Activated T-cell treated with anti-CD3 and anti-CD28 coated beads, Interleukin-2, amount 50 U/mL, for 72 hours (primary cell): ENCODE measurements around the gene SLC44A3. TPM values are rescaled to one million over a fixed set of nuclear protein-coding genes. Genes with fewer than 3 reads are reported as not detected.

Experiments
- ATAC-seq, 2 donors: fragments of 150-1000 bp; cut with Tn5 transposase; replicated peaks in 1 of 2; 2 replicates each; pipeline ENCODE4 v1.10.0; 2021; ENCODE audit warnings: moderate library complexity in 2 of 2, mild to moderate bottlenecking in 1 of 2
- DNase-seq, 2 donors: peaks; one replicate each; pipeline ENCODE4 v3.0.0; 2021 to 2022; ENCODE audit warnings: mixed read lengths in 1 of 2
- H3K27ac Mint-ChIP-seq: one replicate; pipeline ENCODE4 v1.8.0; 2022; ENCODE audit warnings: mild to moderate bottlenecking, moderate library complexity, mixed read lengths
- H3K27me3 Mint-ChIP-seq: one replicate; pipeline ENCODE4 v1.8.0; 2022; ENCODE audit warnings: low read depth, mixed read lengths
- H3K36me3 Mint-ChIP-seq, 2 donors: one replicate each; pipeline ENCODE4 v1.8.0; 2022; ENCODE audit warnings: mixed read lengths in 2 of 2, mild to moderate bottlenecking in 1 of 2; ENCODE audit not compliant: insufficient read depth in 2 of 2
- H3K4me1 Mint-ChIP-seq: one replicate; pipeline ENCODE4 v1.8.0; 2022; ENCODE audit warnings: low read depth, mixed read lengths
- H3K4me3 Mint-ChIP-seq, 2 donors: one replicate each; pipeline ENCODE4 v1.8.0; 2022; ENCODE audit warnings: mild to moderate bottlenecking in 2 of 2, mixed read lengths in 2 of 2, moderate library complexity in 2 of 2
- H3K9me3 Mint-ChIP-seq, 2 donors: one replicate each; pipeline ENCODE4 v1.8.0; 2022; ENCODE audit warnings: mixed read lengths in 2 of 2
- total RNA-seq, 2 donors: library from RNA; stranded (reverse); gene quantifications; one replicate each; pipeline ENCODE4 v1.2.3, GENCODE V29; 2022

The SLC44A3 gene
- total RNA-seq, 2 donors from 2014 or later = not detected

DNA sequence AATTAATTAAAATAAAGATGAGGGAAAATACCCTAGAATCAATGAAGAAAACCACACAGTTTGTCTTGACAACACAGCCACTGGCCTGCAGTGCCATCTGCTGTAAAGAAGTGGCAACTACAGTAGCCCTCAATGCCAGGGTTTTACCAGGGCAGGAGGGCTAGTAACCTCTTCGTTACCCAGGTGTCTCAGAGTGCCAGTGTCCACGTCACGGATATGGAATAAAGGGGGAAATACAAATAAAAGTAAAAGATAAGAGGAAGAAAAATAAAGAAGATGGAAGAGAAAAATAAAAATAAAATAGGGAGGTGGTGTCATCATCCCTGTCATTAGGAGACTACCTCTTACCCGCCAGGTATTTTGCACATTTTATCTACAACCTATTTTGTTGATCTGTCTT lies 14.2 kb upstream of the SLC44A3 start:
- peak; percentile 58 for ATAC-seq
- peaks cover 7% of the 10 kb centered on the region for H3K4me1 Mint-ChIP-seq

DNA sequence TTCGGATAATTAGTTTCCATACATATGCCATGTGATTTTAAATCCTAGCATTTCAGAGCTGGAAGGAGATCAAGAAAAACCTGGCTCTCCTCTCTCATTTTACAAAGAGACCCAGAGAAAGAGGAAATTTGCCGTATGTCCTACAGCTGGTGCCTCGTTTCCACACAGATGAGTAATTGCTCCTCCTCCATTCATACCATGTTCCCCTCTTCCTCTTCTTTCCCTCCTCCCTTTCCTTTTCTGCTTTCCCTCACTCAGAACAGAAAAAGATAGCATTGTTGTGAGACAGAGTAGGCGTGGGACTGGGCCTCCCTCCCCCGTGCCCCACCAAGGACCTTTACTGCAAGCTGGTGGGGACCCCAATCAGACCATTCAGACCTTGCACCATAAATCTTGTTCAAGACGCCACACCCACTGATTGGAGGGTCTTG lies 13.7 kb upstream of the SLC44A3 start:
- ATAC-seq = no peak
- peaks cover 7% of the 10 kb centered on the region for H3K27me3 Mint-ChIP-seq
- H3K9me3 Mint-ChIP-seq = no peaks in the 10 kb centered on the region
- peaks cover 6% of the 10 kb centered on the region for H3K4me1 Mint-ChIP-seq
- no peaks in the 10 kb centered on the region for H3K36me3 Mint-ChIP-seq
- no peak overlapping the region for H3K4me3 Mint-ChIP-seq
- DNase-seq = no peak
- H3K27ac Mint-ChIP-seq = no peak overlapping the region

More for the DNA sequence above, 14.2 kb upstream of the SLC44A3 start:
- DNase-seq = peak; percentile 44 to 45
- Mint-ChIP-seq H3K36me3 (no peaks in the 10 kb centered on the region), H3K27ac (no peak overlapping the region), H3K27me3 (peaks cover 7% of the 10 kb centered on the region), H3K4me3 (no peak overlapping the region), H3K9me3 (no peaks in the 10 kb centered on the region)

DNA sequence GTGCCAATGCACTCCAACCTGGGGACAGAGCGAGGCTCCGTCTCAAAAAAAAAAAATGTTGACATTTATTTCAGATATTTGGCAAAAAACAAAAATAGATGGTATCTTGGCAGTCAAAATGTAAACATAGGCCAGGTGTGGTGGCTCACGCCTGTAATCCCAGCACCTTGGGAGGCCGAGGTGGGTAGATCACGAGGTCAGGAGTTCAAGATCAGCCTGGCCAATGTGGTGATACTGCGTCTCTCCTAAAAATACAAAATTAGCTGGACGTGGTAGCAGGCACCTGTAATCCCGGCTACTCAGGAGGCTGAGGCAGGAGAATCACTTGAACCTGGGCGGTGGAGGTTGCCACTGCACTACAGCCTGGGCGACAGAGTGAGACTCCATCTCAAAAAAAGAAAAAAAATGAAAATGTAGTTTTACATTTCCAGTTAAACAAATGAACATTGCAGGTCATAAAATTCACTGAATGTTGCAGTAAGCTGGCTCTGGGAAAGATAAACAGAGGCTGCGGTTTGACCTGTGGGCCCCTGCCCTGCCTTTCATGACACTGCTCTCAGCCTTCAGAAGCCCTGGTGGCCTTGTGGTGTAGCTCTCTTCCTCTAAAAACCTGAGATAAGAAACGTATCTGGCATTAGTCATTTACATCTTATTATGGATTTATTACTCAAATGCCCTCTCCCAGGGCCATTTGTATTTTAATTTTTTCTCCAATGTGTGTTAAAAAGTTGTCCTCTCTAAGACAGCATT lies 12.2 kb upstream of the SLC44A3 start:
- H3K36me3 Mint-ChIP-seq = peaks cover 2 to 5% of the 10 kb centered on the region in 2 donors
- H3K27me3 Mint-ChIP-seq = peaks cover 16% of the 10 kb centered on the region
- DNase-seq (no peak), ATAC-seq (no peak)
- no peak overlapping the region for H3K4me3 Mint-ChIP-seq
- H3K9me3 Mint-ChIP-seq = peaks cover 1 to 5% of the 10 kb centered on the region in 2 donors
- H3K4me1 Mint-ChIP-seq = no peaks in the 10 kb centered on the region
- no peak overlapping the region for H3K27ac Mint-ChIP-seq

DNA sequence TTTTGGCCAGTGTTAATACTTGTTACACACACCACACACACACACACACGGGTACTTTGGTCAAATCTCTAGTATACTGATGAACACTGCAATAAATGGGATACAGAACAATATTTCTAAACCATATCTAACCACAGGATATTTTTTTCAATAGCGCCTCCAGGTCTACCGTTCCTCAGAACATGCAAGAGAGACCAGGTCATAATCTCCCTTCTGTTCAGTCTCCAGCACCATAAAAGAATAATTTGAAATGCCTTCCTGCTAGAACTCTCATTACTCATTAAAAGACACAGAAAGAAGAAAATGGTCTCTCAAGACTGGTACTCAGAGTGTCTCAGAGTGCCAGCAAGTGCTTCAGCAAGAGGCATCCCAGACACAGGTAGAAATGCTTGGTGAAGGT lies 11.5 kb upstream of the SLC44A3 start:
- DNase-seq (no peak), ATAC-seq (no peak)
- no peaks in the 10 kb centered on the region for H3K4me1 Mint-ChIP-seq
- H3K36me3 Mint-ChIP-seq = peaks cover 2 to 5% of the 10 kb centered on the region in 2 donors
- H3K27ac Mint-ChIP-seq = no peak overlapping the region
- H3K27me3 Mint-ChIP-seq = peaks cover 17% of the 10 kb centered on the region
- H3K4me3 Mint-ChIP-seq = no peak overlapping the region
- H3K9me3 Mint-ChIP-seq = peaks cover 3 to 5% of the 10 kb centered on the region in 2 donors

DNA sequence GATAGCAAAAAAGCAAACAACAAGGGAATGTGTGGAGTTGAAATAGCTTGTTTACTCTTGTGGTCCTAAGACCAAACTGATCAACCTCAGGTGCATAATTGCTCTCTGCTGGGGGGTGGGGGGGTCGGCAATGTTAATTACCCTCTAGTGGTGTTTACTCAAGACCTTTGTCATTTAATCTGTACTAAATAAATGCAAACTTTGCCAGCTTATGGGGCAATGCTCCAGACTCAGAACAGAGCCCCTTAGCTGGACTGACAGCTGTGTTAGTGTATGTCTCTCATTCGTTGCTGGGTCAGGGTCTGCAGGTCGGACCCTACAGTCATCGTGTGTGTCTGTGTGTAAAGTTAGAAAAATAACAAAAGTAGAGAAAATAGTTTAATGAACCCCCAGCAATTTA lies 7.2 kb upstream of the SLC44A3 start:
- peaks cover 2 to 5% of the 10 kb centered on the region in 2 donors for H3K36me3 Mint-ChIP-seq
- ATAC-seq (no peak), DNase-seq (no peak)
- no peaks in the 10 kb centered on the region for H3K4me1 Mint-ChIP-seq
- no peak overlapping the region for H3K4me3 Mint-ChIP-seq
- no peak overlapping the region for H3K27ac Mint-ChIP-seq
- peaks cover 3 to 8% of the 10 kb centered on the region in 2 donors for H3K9me3 Mint-ChIP-seq
- peaks cover 40% of the 10 kb centered on the region for H3K27me3 Mint-ChIP-seq

DNA sequence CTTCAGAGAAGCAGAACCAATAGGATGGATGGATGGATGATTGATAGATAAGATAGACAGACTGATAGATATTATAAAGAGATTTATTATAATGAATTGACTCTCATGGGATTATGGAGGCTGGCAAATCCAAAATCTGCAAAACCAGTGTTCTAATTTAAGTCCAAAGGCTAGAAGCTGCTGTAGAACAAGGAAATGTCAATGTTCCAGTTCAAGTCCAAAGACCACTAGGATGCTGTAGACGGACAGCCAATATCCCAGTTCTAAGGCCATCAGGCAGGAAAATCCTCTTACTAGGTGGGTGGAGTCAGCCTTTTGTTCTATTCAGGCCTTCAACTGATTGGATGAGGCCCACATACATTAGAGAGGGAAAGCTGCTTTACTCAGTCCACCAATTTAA lies 4.1 kb upstream of the SLC44A3 start:
- H3K27me3 Mint-ChIP-seq = peaks cover 50% of the 10 kb centered on the region
- H3K4me3 Mint-ChIP-seq = no peak overlapping the region
- ATAC-seq = no peak
- no peak for DNase-seq
- peaks cover 2 to 7% of the 10 kb centered on the region in 2 donors for H3K36me3 Mint-ChIP-seq
- H3K9me3 Mint-ChIP-seq = peaks cover 3 to 8% of the 10 kb centered on the region in 2 donors
- H3K4me1 Mint-ChIP-seq = no peaks in the 10 kb centered on the region
- no peak overlapping the region for H3K27ac Mint-ChIP-seq

DNA sequence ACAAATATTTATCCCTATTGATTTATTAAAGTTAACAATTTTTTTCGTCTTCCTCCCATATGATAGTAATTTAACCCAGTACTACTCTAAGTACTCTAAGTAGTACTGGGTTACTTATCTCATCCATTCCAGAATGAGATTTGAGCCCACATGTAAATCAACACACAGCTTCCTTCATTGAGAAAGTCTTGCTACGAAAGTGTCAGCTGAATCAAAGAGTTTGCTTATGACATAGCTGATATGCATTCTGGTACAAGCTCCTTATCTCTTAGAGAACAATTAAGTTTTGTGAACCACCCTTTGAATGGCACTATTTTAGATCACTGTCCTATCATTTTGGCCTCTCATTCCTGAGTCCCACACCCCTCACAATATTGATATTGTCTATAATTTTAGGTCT lies 2.4 kb upstream of the SLC44A3 start:
- peaks cover 0 to 2% of the 10 kb centered on the region in 2 donors for H3K36me3 Mint-ChIP-seq
- H3K4me3 Mint-ChIP-seq = no peak overlapping the region
- H3K9me3 Mint-ChIP-seq = peaks cover 1 to 2% of the 10 kb centered on the region in 2 donors
- DNase-seq (no peak), ATAC-seq (no peak)
- peaks cover 58% of the 10 kb centered on the region for H3K27me3 Mint-ChIP-seq
- no peaks in the 10 kb centered on the region for H3K4me1 Mint-ChIP-seq
- H3K27ac Mint-ChIP-seq = no peak overlapping the region

DNA sequence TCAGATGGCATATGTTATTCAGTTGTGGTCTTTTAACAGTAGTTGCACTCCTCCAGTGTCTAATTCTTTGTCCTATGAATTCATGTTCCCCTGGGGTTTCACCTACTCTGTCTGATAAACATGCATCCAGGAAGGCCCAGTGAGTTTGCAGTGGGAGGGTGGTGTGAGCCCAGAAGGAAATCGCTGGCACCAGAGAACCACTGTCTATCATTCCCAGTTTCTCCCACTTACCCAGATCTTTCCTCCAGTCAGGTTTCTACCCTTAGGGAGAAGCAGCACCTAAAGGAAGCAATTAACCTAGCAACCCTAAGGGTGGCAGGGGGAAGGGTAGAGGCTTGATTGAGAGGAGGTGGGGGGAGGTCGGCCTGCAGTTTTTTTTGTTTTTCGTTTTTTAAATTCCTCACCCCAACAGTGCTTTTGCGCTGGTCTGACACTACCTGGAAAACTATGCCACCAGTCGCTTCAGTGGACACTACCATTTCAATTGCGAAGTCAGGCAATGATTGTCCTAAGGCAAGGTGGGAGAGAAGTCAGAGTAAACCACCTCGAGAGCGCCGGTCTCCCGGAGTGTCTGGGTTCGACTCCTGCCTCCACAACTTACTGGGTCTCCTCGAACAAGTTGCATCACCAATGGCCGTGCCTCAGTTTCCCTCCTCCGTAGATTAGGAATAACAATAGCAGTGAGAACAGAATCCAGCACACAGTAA lies 766 bp upstream of the SLC44A3 start:
- Mint-ChIP-seq H3K9me3 (peaks cover 0 to 2% of the 10 kb centered on the region in 2 donors), H3K4me1 (no peaks in the 10 kb centered on the region), H3K27ac (no peak overlapping the region), H3K36me3 (peaks cover 0 to 2% of the 10 kb centered on the region in 2 donors), H3K27me3 (peaks cover 63% of the 10 kb centered on the region), H3K4me3 (peak overlapping the region; percentile 69 to 80)
- ATAC-seq = no peak
- DNase-seq = no peak

DNA sequence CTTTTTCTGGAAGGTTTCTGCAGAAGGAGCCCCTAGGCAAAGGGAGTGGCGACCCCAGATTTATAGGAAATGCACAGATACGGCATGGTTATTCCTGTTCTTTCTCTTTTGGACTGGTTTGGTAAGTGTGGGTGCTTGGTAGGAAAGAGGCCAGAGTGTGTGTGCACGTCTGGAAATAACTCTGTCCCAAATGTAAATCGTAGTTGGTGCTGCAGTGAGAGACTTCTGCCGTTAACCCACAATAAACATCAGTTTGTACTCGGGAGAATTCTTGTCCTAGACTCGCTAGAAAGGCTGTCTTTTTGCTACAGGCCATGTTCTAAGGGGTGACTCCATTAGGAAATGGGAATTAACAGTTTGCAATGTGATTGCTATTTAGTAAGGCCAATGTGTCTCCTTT lies 779 bp downstream of the SLC44A3 start:
- Mint-ChIP-seq H3K36me3 (peaks cover 0 to 2% of the 10 kb centered on the region in 2 donors), H3K27ac (no peak overlapping the region), H3K27me3 (peaks cover 58% of the 10 kb centered on the region), H3K9me3 (no peaks in the 10 kb centered on the region), H3K4me1 (no peaks in the 10 kb centered on the region), H3K4me3 (peak overlapping the region; percentile 50 to 65)
- no peak for DNase-seq
- no peak for ATAC-seq

DNA sequence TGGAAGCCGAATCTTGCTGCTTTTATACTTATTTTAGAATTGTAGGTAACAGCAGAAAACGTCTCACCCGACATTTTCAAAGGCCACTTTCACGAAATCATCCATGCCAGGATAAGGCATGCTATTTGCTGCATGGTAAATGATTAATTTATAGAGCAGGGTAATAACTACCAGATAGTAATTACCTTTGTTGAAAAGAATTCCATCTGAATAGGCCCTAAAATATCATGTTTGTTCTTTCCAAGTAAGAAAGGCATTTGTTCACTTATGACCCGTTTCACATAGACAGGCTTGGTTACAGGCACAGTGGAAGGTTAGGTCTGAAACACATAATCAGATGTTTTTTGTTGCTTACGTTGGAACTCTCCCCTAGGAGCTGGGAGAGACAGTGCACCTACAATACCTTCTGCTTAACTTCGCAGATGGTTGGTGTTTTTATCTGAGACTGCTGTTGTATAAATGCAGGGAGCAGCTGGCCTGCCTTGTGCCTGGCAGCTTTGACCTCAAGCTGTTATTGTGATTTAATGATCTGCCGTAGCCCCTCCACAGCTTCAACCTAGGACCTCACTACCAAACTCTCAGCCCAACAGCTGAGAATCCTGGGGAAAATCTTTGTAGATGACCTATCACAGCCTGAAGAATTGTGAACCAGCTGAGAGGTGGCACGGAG lies 1.6 kb downstream of the SLC44A3 start:
- H3K36me3 Mint-ChIP-seq = peaks cover 0 to 2% of the 10 kb centered on the region in 2 donors
- H3K4me3 Mint-ChIP-seq = no peak overlapping the region
- H3K27me3 Mint-ChIP-seq = peaks cover 62% of the 10 kb centered on the region

DNA sequence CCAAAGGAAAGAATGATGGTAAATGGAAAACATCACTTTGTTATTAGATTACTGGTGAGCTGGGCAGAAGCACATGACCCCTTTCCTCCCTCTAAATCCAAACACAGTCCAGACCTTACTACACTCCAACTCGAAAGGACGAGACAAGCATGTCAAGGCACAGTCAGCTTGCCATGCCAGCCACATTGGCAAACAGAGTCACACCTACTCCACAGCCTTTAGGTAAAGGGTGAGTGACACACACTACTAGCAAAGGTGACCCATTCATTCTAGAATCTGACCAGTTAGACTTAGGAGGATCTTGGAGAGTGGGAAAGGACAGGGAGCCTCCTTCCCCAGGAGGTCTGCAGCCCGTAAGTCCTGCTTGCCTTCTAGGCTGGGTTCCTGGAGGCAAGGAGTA lies 3.0 kb downstream of the SLC44A3 start:
- Mint-ChIP-seq H3K9me3 (no peaks in the 10 kb centered on the region), H3K27ac (no peak overlapping the region), H3K4me3 (no peak overlapping the region), H3K36me3 (peaks cover 0 to 2% of the 10 kb centered on the region in 2 donors), H3K27me3 (peaks cover 58% of the 10 kb centered on the region), H3K4me1 (no peaks in the 10 kb centered on the region)
- DNase-seq = no peak
- no peak for ATAC-seq

More for the DNA sequence above, 1.6 kb downstream of the SLC44A3 start:
- H3K4me1 Mint-ChIP-seq = no peaks in the 10 kb centered on the region
- no peak for ATAC-seq
- H3K27ac Mint-ChIP-seq = no peak overlapping the region
- no peak for DNase-seq
- H3K9me3 Mint-ChIP-seq = no peaks in the 10 kb centered on the region

DNA sequence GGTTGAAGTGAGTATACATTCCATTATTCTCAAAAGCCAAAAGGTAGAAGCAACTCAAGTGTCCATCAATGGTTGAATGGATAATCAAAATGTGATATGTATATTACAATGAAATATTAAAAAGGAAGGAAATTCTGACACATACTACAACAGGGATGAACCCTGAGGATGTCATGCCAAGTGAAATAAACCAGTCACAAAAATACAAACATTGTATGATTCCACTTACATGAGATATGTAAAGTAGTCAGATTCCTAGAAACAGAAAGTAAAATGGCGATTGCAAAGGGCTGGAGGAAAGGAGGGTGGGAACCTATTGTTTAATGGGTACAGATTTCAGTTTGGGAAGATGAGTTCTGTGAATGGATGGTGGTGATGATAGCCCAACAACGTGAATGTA lies 5.8 kb downstream of the SLC44A3 start:
- H3K27me3 Mint-ChIP-seq = peaks cover 56% of the 10 kb centered on the region
- DNase-seq (no peak), ATAC-seq (no peak)
- no peak overlapping the region for H3K27ac Mint-ChIP-seq
- H3K9me3 Mint-ChIP-seq = no peaks in the 10 kb centered on the region
- H3K36me3 Mint-ChIP-seq = no peaks in the 10 kb centered on the region
- no peaks in the 10 kb centered on the region for H3K4me1 Mint-ChIP-seq
- no peak overlapping the region for H3K4me3 Mint-ChIP-seq

DNA sequence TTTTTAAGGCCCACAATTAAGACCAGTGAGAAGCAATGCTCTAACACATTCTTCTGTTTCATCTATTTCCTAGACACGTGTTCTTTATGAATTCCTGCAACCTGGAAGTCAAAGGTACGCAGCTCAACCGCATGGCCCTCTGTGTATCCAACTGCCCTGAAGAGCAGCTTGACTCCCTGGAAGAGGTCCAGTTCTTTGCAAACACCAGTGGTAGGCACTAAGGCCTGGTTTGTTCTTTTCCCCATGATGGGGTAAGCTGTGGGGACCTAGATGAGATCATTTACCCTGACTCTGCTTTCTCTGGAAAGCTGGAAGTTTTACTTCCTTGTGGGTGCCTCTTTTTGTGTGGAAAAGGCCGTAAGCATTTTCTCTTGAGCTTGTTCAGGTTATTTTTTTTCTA lies 7.3 kb downstream of the SLC44A3 start:
- no peak for DNase-seq
- no peaks in the 10 kb centered on the region for H3K36me3 Mint-ChIP-seq
- no peak for ATAC-seq
- H3K27me3 Mint-ChIP-seq = peaks cover 53% of the 10 kb centered on the region
- no peak overlapping the region for H3K4me3 Mint-ChIP-seq
- H3K4me1 Mint-ChIP-seq = no peaks in the 10 kb centered on the region
- H3K9me3 Mint-ChIP-seq = no peaks in the 10 kb centered on the region
- no peak overlapping the region for H3K27ac Mint-ChIP-seq
